ENCODE results near the gene NR2C2AP. TPM values are rescaled to one million over a fixed set of nuclear protein-coding genes. Genes with fewer than 3 reads are reported as not detected.
A peak's percentile ranks its signal among the peaks of the same experiment; 100 is the strongest.

The NR2C2AP gene
- total RNA-seq, 1 donor from 2014 or later = 15.2 TPM

- Mint-ChIP-seq H3K27me3 (peaks cover 19% of the 10 kb centered on the region), H3K9me3 (no peaks in the 10 kb centered on the region), H3K4me1 (ENCODE audit: unreplicated experiment) (peaks cover 9% of the 10 kb centered on the region), H3K36me3 (no peaks in the 10 kb centered on the region), H3K27ac (peak within 1 kb of the TSS; percentile 63), H3K4me3 (peak within 1 kb of the TSS; percentile 76)
- TF ChIP-seq CTCF (conservative IDR thresholded peaks at IDR 0.05) = no peak
- peak; percentile 82 for DNase-seq (ENCODE audit: extremely low spot score, unreplicated experiment)
These were observed 33.0 kb downstream of the NR2C2AP start, which contains the start of gene MEF2B for GRCh38 chr19:19170053-19170872. TSS of gene MEF2B (minus strand) at chr19:19170263. CDS start at chr19:19150735, 19,528 bp downstream.

- Mint-ChIP-seq H3K27ac (no peak overlapping the region), H3K4me3 (peak overlapping the region; percentile 76), H3K9me3 (no peaks in the 10 kb centered on the region), H3K27me3 (peaks cover 19% of the 10 kb centered on the region), H3K36me3 (no peaks in the 10 kb centered on the region), H3K4me1 (ENCODE audit: unreplicated experiment) (peaks cover 9% of the 10 kb centered on the region)
- no peak for DNase-seq (ENCODE audit: extremely low spot score, unreplicated experiment)
- no peak for TF ChIP-seq CTCF (conservative IDR thresholded peaks at IDR 0.05)
These were observed 33.8 kb downstream of the NR2C2AP start for GRCh38 chr19:19169236-19170052.

GRCh38 chr19:19167612-19168011, 35.6 kb downstream of the NR2C2AP start:
- Mint-ChIP-seq H3K36me3 (no peaks in the 10 kb centered on the region), H3K4me3 (no peak overlapping the region), H3K9me3 (no peaks in the 10 kb centered on the region), H3K27me3 (peaks cover 19% of the 10 kb centered on the region), H3K4me1 (ENCODE audit: unreplicated experiment) (peaks cover 9% of the 10 kb centered on the region), H3K27ac (no peak overlapping the region)
- TF ChIP-seq CTCF (conservative IDR thresholded peaks at IDR 0.05) = no peak
- DNase-seq (ENCODE audit: extremely low spot score, unreplicated experiment) = no peak

- H3K4me1 Mint-ChIP-seq (ENCODE audit: unreplicated experiment) = peaks cover 2% of the 10 kb centered on the region
- no peaks in the 10 kb centered on the region for H3K36me3 Mint-ChIP-seq
- H3K27ac Mint-ChIP-seq = no peak overlapping the region
- H3K4me3 Mint-ChIP-seq = no peak overlapping the region
- H3K27me3 Mint-ChIP-seq = peaks cover 12% of the 10 kb centered on the region
- H3K9me3 Mint-ChIP-seq = no peaks in the 10 kb centered on the region
- TF ChIP-seq CTCF (conservative IDR thresholded peaks at IDR 0.05) = no peak
- DNase-seq (ENCODE audit: extremely low spot score, unreplicated experiment) = no peak
These were observed 37.8 kb downstream of the NR2C2AP start for GRCh38 chr19:19165396-19165795.

GRCh38 chr19:19162495-19162894, 40.7 kb downstream of the NR2C2AP start:
- Mint-ChIP-seq H3K27me3 (no peaks in the 10 kb centered on the region), H3K27ac (no peak overlapping the region), H3K4me1 (ENCODE audit: unreplicated experiment) (no peaks in the 10 kb centered on the region), H3K4me3 (no peak overlapping the region), H3K36me3 (no peaks in the 10 kb centered on the region), H3K9me3 (no peaks in the 10 kb centered on the region)
- TF ChIP-seq CTCF (conservative IDR thresholded peaks at IDR 0.05) = no peak
- DNase-seq (ENCODE audit: extremely low spot score, unreplicated experiment) = no peak

All from type B pancreatic cell (in vitro differentiated cells).